Activated T-helper 1 cell treated with Interleukin-2 at 50 U/mL for 16 hours (primary cell): ENCODE results near the gene FNIP1.
"Not testable (repeated sequence)": the region's sequence is repeated elsewhere in the genome, so short reads cannot be mapped to it uniquely, and the experiment has no call there.

Experiments
- DNase-seq: peaks from one replicate; pipeline ENCODE4 v3.0.0-alpha.2; 2020; ENCODE audit warnings: low read depth

Gene FNIP1

DNA sequence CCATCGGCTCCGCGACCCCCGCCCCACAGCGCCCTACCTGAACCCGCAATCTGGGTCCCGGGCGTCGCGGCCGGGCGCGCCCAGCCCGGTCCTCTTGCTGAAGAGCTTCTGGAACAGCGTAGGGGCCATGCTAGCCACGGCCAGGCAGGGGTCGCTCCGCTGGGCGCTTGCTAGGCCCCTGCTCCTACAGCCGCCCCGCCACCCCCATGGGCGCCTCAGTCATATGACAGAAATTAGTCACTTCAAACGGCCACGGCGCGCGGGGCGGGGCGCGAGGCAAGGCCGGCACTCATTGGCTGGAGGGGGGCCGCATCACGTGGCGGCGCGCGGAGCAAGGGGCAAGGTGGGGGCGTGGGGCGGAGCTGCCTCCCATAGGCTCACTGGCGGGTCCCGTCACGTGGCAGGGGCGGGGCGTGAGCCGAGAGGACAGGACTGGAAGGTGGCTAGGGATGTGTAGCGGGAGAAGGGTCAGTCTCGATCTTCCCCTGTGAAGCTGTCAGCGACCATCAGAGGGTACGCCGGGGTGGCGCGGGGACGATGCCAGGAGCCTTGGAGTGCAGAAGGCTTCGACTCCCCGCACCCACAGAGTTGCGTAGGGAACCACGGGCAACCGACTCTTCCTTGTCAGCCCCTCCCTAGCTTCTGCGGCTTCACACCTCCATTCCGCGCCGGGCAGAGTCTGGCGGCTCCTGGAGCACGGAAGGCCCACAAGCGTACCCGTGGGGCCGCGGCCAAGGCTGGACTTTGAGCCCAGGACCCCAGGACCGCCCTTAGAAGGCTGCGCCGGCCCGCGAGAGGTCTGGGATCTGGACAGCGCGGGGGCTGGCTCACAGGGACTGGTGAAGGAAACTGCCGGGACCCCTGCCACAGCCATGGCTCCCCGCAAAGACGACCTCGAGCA lies at the start of gene FNIP1:
Gene FNIP1 (minus strand): TSS at position 225 of the 901 bp plus-strand sequence. CDS start 96 bp downstream, at position 129.
- peak; percentile 97 for DNase-seq

DNA sequence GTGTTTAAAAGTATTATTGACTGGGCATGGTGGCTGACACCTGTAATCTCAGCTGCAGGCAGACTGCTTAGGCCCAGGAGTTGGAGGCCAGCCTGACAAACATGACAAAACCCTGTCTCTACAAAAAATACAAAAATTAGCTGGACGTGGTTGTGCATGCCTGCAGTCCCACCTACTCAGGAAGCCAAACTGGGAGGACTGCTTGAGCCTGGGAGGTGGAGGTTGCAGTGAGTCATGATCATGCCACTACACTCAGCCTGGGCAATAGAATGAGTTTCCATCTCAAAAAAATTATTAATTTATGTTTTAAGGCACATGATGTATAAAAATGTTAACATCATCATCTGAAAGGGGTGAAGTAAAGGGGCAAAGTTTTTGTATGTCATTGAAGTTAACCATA lies 49.7 kb upstream of the FNIP1 start:
- DNase-seq = no peak

DNA sequence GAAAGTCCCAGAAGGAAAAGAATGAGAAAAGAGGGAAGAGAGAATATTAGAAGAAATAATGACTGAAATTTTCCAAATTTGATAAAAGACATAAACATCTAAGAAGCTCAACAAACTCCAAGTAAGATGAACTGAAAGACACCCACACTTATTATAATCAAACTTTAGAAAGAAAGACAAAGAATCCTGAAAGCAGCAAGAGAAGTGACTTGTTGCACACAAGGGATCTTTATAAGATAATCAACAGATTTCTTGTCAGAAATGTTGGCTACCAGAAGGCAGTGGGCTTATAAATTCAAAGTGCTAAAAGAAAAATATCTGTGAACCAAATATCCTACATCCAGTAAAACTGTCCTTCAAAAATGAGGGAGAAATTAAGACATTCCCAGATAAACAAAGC lies 49.0 kb upstream of the FNIP1 start:
- DNase-seq = no peak

DNA sequence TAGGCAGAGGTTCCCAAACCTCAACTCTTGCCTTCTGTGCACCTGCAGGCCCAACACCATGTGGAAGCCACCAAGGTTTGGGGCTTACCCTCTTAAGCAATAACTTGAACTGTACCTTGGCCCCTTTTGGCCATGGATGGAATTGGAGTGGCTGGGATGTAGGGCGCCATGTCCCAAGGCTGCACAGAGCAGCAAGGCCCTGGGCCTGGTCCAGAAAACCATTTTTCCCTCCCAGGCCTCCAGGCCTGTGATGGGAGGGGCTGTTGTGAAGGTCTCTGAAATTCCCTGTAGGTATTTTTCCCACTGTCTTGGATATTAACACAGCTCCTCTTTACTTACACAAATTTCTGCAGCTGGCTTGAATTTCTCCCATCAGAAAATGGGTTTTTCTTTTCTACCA lies 46.2 kb upstream of the FNIP1 start:
- DNase-seq = not testable (repeated sequence)

DNA sequence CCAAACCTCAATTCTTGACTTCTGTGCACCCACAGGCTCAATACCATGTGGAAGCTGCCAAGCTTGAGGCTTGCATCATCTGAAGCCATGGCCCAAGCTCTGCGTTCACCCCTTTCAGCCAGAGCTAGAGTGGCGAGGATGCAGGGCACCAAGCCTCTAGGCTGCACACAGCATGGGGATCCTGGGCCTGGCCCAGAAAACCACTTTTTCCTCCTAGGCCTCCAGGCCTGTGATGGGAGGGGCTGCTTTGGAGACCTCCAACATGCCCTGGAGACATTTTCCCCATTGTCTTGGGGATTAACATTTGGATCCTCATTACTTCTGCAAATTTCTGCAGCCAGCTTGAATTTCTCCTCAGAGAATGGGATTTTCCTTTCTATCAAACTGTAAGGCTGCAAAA lies 35.9 kb upstream of the FNIP1 start:
- not testable (repeated sequence) for DNase-seq

DNA sequence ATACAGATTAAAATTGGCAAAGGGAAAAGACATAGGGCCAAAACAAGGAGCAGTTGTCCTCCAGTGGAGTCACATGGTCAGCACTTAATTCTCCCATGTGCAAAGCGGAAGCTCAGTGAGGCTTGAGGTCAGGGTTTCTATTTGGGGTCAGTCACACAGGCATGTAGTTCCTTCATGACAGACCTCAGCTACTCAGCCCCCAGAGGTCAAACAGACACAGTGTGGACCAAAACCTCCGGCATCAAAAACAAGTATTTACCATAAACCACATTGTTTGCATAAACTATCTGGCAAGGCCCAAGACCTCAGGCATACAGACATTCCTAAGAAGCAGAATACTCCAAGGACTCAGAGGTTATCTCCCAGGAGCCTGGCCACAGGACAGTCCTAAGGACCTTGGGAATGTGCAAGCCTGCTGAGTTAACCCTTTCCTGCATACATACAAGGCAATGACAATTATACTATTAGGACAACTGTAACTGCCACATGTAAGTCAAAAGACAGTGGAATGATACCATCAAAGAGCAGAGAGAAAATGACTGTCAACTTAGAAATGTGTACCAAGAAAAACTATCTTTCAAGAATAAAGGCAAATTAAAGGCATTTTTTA lies 28.7 kb upstream of the FNIP1 start:
- DNase-seq = no peak

DNA sequence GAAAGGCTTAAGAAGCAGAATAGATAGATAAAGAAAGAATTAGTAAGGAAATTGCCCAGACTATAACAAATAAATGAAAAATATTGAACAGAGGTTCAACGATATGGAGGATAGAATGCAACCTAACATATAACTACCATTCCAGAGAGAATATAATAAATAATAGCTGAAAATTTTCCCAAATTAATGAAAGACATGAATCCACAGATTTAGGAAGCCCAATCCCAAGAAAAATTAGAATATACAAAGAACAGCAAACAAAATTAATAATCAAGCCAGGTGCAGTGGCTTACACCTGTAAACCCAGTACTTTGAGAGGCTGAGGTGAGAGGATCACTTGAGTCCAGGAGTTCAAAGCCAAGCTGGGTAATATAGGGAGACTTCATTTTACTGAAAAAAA lies 27.8 kb upstream of the FNIP1 start:
- no peak for DNase-seq

DNA sequence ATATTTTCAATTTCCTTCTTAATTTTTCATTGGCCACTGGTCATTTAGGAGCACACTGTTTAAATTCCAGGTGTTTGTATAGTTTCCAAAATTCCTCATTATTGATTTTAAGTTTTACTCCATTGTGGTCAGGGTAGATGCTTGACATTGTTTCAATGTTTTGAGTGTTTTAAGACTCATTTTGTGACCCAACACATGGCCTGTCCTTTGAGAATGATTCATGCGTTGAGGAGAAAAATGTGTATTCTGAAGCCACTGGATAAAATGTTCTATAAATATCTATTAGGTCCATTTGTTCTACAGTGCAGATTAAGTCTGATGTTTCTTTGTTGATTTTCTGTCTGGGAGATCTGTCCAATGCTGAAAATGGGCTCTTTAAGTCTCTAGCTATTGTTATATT lies 24.4 kb upstream of the FNIP1 start:
- no peak for DNase-seq

DNA sequence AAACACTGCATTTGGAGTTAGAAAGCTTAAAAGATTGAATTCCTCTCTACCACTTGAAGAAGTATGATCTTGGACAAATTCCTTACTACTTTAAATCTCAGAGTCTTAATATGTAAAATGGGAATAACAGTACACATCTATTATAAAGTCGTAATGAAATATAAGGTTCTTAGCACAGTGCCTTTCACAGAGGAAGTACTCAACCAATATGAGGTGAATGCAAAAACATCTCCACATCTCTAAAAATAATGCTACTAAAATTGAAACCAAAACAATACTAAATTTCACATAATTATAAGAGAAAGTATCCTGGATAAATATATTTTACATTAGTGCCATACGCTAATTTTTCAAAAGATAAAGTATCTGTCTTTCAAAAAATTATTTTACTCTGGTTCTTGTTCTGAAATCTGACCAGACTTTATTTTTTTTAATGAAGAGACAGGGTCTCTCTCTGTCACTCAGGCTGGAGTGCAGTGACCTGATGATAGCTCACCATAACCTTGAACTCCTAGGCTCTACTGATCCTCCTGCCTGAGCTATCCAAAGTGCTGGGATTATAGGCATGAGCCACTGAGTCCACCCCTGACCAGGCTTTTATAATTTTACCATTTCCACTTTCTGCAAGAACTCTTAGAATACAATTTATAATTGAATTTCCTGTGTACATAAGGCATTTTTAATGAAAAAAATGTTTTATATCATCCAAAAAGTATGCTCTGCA lies 21.3 kb upstream of the FNIP1 start:
- DNase-seq = no peak

DNA sequence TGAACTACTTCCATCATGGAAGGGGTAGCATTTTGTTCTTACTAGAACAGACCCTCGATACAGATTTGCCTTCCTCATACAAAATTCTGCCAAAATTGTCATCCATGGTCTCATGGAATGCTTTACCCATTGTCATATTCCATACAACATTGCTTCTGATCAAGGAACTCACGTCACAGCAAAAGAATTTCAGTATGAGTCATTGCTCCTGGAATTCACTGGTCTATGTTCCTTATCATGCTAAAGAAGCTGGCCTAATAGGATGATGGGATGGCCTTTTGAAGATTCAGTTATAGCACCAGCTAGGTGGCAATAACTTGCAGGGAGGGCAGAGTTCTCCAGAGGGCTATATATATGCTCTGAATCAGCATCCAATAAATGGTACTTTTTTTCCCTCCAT lies 18.2 kb upstream of the FNIP1 start:
- no peak for DNase-seq

DNA sequence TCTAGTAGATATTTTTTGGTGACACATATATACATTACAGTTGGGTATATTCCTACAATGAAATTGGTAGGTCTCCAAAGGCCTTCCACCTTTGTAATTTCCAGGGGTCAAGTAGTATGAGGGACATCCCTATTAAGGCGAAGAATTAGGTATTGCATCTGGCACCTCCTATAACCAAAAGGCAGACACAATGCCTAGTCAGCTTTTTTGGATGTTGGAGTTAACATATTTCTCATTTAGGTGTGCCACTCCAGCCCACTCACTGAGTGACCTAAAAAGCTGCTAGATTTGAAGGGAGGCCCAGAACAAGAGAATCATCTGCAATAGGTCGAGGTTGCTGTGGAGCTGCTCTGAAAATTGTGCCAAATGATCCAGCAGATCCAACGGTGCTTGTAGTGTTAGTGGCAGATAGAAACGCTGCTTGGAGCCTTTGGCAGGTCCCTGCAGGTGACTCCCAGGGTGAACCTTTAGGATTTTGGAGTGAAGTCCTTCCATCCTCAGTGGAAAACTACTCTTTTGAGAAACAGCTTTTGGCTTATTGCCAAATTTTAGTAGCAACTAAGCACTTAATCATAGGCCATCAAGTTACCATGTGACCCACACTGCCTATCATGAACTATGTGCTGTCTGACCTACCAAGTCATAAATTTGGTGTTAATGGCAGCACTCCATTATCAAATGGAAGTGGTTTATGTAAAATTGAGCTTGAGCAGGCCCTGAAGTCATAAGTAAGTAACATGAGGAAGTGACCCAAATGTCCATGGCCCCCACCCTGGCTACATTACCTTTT lies 15.7 kb upstream of the FNIP1 start:
- no peak for DNase-seq

DNA sequence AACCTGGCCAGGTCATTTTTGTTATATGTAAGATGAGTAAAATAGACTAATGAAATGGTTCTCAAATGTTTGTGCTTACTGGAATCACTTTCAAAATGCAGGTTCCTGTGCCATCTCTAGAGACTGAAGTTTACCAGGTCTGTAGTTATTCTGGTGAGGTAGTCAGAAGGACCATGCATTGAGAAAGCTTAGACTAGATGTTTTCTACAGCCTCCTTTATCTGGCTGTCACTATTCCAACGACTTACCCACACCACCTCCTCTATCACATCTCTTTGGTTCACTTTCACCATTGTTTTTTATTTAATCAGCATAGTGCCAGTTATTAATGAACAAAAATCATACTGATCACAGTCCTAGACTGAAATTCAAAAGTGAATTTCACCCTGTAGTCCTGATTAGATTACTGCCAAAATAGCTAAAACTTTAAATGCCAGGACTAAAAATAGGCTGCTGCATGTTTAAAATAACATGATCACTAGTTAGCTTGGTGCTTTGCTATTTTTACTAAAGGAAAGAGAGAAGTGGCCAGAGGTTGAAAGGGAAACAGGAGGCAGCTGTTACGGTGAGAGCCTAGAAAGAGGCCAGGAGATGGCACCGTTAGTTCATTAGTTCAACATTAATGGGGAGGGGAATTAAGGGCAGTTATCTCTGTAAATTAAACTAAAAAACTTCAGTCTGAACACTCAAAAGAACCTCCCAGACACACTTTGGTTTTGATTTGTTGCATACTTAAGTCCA lies 13.9 kb upstream of the FNIP1 start:
- no peak for DNase-seq

DNA sequence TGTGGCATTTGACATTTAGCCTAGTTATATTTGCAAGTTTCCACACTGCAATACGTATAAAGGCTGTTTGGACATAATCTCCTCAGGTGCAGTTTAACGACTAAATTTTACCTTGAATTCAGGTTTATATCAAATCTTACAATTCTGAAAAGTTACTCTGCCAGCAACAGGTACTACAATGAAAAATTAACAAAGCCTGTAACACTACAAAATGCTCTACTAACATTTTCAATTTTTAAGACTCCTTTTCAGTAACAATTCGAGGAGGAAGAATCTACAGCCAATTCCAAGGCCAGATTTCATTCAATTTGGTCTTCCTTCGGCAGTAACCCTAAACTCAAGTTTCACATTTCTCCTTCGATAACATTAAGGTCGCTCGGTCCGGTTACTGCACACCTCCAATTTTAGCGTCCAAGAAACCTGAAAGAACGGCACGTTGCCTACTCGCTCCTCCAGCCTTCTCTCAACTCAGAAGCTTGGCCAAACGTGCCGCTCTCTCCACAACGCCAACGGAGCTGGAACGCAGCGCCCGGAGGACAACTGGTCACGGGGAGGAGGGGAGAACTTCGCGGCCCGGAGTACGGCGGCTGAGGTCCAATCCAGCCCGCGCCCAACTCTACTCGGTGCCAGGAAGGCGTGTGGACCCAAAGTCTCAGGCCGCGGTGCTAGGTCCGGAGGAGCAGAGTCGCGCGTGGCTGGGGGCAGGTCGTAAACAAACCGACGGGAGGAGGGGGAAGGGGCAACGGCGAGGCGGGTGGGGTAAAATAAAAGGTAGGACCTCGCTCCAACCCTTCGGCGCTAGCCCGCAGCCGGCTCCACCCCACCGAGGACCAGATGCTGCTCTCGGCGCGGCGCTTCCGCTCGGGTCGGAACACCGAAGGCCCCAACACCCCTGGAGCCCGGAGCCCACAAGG lies 681 bp downstream of the FNIP1 start:
- DNase-seq = peak; percentile 10

DNA sequence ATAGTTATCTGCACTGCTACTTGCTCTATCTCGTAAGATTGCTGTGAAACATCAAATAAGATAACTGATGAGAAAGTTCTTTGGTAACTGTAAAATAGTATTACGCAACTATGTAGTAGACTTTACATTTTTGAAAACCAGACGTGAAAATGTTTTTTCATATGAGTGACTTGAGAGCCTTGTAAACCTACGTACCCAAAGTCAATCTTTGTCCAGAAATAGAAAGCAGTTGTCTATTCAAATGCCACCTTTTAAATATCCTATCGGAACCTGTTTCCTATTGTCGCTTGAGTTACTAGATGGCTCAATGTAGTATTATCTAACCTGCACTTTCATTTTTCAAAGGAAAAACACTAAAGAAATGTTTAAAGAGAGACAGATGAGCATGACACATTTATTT lies 1.6 kb downstream of the FNIP1 start:
- DNase-seq = no peak

DNA sequence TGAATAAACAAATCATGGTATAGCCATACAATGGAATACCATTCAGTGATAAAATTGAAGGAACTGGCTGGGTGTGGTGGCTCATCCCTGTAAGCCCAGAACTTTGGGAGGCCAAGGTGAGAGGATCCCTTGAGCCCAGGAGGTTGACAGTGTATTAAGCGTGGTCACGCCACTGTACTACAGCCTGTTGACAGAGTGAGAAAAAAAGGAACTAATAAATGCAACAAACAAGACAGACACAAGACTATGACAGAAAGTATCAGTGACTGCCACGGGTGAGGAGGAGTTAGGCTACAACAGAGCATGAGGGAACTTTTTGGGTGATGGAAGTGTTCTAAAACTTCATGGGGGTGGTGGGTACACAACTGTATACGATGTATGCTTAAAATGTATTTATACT lies 2.2 kb downstream of the FNIP1 start:
- no peak for DNase-seq

DNA sequence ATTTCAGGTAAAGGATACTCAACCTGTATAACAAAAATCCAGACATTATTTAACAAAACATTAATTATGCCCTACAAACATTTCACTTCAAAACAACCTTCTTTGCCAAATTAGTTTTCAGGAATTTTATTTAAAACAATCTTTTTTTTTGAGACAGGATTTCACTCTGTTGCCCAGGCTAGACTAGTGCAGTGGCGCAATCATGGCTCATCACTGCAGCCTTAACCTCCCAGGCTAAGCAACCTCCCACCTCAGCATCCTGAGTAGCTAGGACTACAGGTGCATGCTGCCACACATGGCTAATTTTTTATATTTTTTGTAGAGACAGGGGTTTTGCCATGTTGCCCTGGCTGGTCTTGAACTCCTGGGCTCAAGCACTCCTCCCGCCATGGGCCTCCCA lies 3.9 kb downstream of the FNIP1 start:
- DNase-seq = no peak

DNA sequence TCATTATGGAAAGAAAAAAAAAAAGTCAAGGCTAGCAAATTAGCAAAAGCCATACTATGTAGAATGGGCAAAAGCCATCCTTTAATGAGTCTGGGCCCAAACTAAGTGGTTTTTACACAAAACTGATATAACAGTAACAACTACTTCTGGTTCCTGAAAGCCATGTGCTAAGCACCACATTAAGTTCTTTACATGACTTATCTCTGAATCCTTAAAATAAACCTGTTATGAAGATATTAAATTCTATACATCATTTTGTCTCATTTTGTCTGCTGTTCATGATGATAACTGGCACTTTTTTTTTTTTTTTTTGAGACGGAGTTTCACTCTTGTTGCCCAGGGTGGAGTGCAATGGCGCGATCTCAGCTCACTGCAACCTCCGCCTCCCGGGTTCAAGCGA lies 5.0 kb downstream of the FNIP1 start:
- no peak for DNase-seq

DNA sequence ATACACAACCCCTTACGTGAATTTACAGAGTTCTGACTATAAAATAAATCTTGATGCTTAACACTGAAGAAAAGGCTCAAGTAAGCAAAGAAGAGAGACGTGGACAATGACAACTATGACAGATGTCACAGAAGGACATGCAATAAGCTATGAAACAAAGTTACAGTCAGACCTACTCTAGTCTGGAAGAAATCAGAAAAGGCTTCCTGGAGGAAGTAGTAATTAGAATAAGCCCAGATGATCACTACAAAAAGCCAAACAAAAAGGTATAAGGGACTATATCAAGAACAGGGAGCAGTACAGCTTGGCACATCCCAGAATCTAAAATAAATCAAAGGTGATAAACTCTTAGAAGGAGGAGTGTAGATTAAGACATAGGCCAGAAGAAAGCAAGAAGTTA lies 6.3 kb downstream of the FNIP1 start:
- no peak for DNase-seq

DNA sequence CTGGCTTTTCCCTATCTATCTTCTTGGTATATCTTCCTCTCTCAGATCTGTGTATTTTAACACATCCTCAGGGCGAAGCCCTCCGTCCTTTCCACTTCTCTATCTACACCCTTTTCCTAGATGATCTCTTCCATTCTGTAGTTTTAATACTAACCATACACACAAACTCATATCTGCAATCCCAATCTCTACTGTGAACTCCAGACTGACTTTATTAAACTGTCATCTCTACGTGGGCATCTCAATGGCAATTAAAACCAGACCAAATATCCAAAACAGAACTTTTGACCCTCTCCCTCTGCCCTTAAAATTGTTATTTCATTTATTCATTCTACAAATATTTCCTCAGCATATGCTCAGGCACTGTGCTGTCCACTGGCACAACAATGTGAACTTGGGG lies 7.1 kb downstream of the FNIP1 start:
- DNase-seq = no peak

DNA sequence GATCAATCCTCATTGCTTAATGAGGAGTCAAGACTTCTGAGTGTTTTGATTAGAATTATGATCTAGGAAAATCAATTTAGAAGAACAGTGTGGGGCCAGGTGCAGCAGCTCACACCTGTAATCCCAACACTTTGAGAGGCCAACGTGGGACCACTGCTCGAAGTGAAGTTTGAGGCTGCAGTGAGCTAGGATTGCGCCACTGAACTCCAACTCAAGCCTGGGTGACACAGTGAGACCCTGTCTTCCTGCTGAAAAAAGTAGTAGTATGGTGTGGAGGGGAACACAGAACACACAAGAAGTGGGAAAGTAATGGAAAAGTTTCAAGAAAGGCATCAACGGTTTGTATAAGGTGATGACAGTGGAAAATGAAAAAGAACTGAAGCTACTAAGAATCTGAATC lies 9.1 kb downstream of the FNIP1 start:
- DNase-seq = no peak
